Keratinocyte (primary cell): ENCODE results near the gene OSBPL1A. TPM values are rescaled to one million over a fixed set of nuclear protein-coding genes. Genes with fewer than 3 reads are reported as not detected.

Experiments used
- DNase-seq: peaks from one replicate; pipeline ENCODE4 v3.0.0-alpha.2; 2011; ENCODE audit warnings: low read depth, missing footprints, low spot score
- FAIRE-seq: peaks from 2 replicates; lab custom pipeline; 2011; peaks lifted over from hg19 to GRCh38; lab: Jason Lieb, UNC
- H2AFZ ChIP-seq: 2 replicates; pipeline ENCODE4 v1.6.0; 2012; ENCODE audit warnings: low read length, control low read depth, inconsistent platforms; ENCODE audit not compliant: control insufficient read depth
- H3K27ac ChIP-seq: 2 replicates; pipeline ENCODE4 v1.5.1; 2011; ENCODE audit warnings: low read length; ENCODE audit not compliant: control insufficient read depth, insufficient read depth
- H3K27me3 ChIP-seq: 3 replicates; pipeline ENCODE4 v1.6.0; 2011; ENCODE audit warnings: low read length; ENCODE audit not compliant: control insufficient read depth, insufficient read depth; ENCODE audit errors: extremely low read depth
- H3K36me3 ChIP-seq, 2 experiments: 2 replicates in 1 of 2; 3 replicates in 1 of 2; pipeline ENCODE4 v1.5.1; 2011; ENCODE audit warnings: low read length in 2 of 2, mild to moderate bottlenecking in 1 of 2; ENCODE audit not compliant: control insufficient read depth in 2 of 2, insufficient read depth in 2 of 2; ENCODE audit errors: extremely low read depth in 1 of 2
- H3K4me1 ChIP-seq: 3 replicates; pipeline ENCODE4 v1.5.1; 2011; ENCODE audit warnings: low read length; ENCODE audit not compliant: control insufficient read depth, insufficient read depth; ENCODE audit errors: extremely low read depth
- H3K4me2 ChIP-seq: 3 replicates; pipeline ENCODE4 v1.6.0; 2011; ENCODE audit warnings: low read depth, low read length; ENCODE audit not compliant: control insufficient read depth, insufficient read depth; ENCODE audit errors: extremely low read depth
- H3K4me3 ChIP-seq, 3 experiments: fragments of 200-600 bp in 1 of 3; sonication (generic) in 1 of 3; 2 replicates in 2 of 3; 3 replicates in 1 of 3; pipeline ENCODE4 v1.5.1; 2011 to 2016; ENCODE audit warnings: low read length in 3 of 3, mild to moderate bottlenecking in 3 of 3, control low read depth in 2 of 3, inconsistent platforms in 1 of 3, low read depth in 1 of 3, mixed read lengths in 1 of 3, mixed run types in 1 of 3, moderate library complexity in 1 of 3; ENCODE audit not compliant: control insufficient read depth in 2 of 3, insufficient read depth in 2 of 3; ENCODE audit errors: extremely low read depth in 1 of 3
- H3K79me2 ChIP-seq: 2 replicates; pipeline ENCODE4 v1.6.0; 2012; ENCODE audit warnings: low read length; ENCODE audit not compliant: control insufficient read depth, insufficient read depth
- H3K9ac ChIP-seq: 3 replicates; pipeline ENCODE4 v1.6.0; 2011; ENCODE audit warnings: low read length; ENCODE audit not compliant: control insufficient read depth, insufficient read depth; ENCODE audit errors: extremely low read depth
- H3K9me1 ChIP-seq: 3 replicates; pipeline ENCODE4 v1.6.0; 2011; ENCODE audit warnings: low read length; ENCODE audit not compliant: control insufficient read depth, insufficient read depth; ENCODE audit errors: extremely low read depth
- H3K9me3 ChIP-seq: 2 replicates; pipeline ENCODE4 v1.5.1; 2012; ENCODE audit warnings: low read depth, low read length; ENCODE audit not compliant: control insufficient read depth
- H4K20me1 ChIP-seq: 3 replicates; pipeline ENCODE4 v1.6.0; 2011; ENCODE audit warnings: low read length; ENCODE audit not compliant: control insufficient read depth, insufficient read depth; ENCODE audit errors: extremely low read depth
- EZH2 ChIP-seq: IDR thresholded peaks from one replicate; pipeline ENCODE4 v1.6.1; 2012; ENCODE audit warnings: inconsistent platforms, mild to moderate bottlenecking, low read length, moderate library complexity
- dilution Hi-C: fragments of 300-500 bp; cut with MboI; formaldehyde crosslinking; loops from one replicate; pipeline ENCODE4 v1.7.0; 2020; ENCODE audit warnings: low sequenced_read_pairs; ENCODE audit not compliant: extremely low pct_ligation_motif_present
- polyA plus RNA-seq, 5 experiments: library from polyadenylated mRNA; depleted of rRNA in 3 of 5; stranded (reverse) in 3 of 5; stranded (forward) in 1 of 5; unstranded in 1 of 5; fragments of >200 nt; gene quantifications; 1 replicate in 1 of 5; 2 replicates in 3 of 5; 3 replicates in 1 of 5; pipeline versions ENCODE4 v1.2.1 to v1.2.3, GENCODE V29; 2011 to 2012; ENCODE audit warnings: missing spikeins in 2 of 5, low read depth in 1 of 5, low replicate concordance in 1 of 5
- TF ChIP-seq, protein P1 (sequence below), 3 experiments: IDR thresholded peaks in 1 of 3; conservative IDR thresholded peaks in 1 of 3; optimal IDR thresholded peaks in 1 of 3; 2 replicates in 2 of 3; 3 replicates in 1 of 3; pipeline versions ENCODE3 to v1.5.1; 2011; ENCODE audit warnings: low read length in 3 of 3, mild to moderate bottlenecking in 3 of 3, moderate library complexity in 2 of 3, control low read depth in 1 of 3, inconsistent platforms in 1 of 3; ENCODE audit not compliant: insufficient read depth in 2 of 3; ENCODE audit errors: extremely low read depth in 1 of 3

Gene OSBPL1A
- polyA plus RNA-seq, 1 donor (not counting 4 experiments of a cell fraction or from before 2014, with no cell fraction given), result 17.7 TPM

DNA sequence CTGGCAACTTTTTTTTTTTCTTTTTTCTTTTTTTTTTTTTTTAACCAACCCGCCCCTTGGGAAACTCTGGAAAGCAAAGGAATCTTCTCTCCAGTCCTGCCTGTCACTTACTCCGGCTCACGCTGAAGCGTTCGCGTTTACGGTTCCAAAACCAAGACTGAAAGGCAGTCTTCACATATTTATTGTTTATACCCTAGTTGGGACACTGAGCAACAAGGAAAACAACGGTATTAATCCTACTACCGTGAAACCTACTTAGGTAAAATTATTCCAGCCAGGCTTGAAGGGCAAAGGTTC, 125.4 kb downstream of the OSBPL1A start:
- no peaks in the 10 kb centered on the region for H3K36me3 ChIP-seq
- FAIRE-seq (no peak), DNase-seq (no peak)
- H3K79me2 ChIP-seq, result peaks cover 16% of the 10 kb centered on the region
- peak overlapping the region; percentile 64 for H2AFZ ChIP-seq
- H3K9me3 ChIP-seq, result no peaks in the 10 kb centered on the region
- H3K4me2 ChIP-seq, result peak overlapping the region; percentile 90
- dilution Hi-C loops, result no loop called here
- TF ChIP-seq, protein P1, sequence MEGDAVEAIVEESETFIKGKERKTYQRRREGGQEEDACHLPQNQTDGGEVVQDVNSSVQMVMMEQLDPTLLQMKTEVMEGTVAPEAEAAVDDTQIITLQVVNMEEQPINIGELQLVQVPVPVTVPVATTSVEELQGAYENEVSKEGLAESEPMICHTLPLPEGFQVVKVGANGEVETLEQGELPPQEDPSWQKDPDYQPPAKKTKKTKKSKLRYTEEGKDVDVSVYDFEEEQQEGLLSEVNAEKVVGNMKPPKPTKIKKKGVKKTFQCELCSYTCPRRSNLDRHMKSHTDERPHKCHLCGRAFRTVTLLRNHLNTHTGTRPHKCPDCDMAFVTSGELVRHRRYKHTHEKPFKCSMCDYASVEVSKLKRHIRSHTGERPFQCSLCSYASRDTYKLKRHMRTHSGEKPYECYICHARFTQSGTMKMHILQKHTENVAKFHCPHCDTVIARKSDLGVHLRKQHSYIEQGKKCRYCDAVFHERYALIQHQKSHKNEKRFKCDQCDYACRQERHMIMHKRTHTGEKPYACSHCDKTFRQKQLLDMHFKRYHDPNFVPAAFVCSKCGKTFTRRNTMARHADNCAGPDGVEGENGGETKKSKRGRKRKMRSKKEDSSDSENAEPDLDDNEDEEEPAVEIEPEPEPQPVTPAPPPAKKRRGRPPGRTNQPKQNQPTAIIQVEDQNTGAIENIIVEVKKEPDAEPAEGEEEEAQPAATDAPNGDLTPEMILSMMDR (optimal IDR thresholded peaks at IDR 0.05 in 1 of 3, IDR thresholded peaks at IDR 0.05 in 1 of 3, conservative IDR thresholded peaks at IDR 0.05 in 1 of 3; ENCODE audit: extremely low read depth in 1 of 3, insufficient read depth in 2 of 3, low read length in 3 of 3), result no peak
- no peak for TF ChIP-seq EZH2
- H3K27ac ChIP-seq, result peak overlapping the region; percentile 69
- H3K4me3 ChIP-seq, result peak overlapping the region; percentile 72 to 91 (median 75)
- no peaks in the 10 kb centered on the region for H3K9me1 ChIP-seq
- no peaks in the 10 kb centered on the region for H3K27me3 ChIP-seq
- peak overlapping the region; percentile 83 for H3K9ac ChIP-seq
- H3K4me1 ChIP-seq, result peaks cover 33% of the 10 kb centered on the region
- no peaks in the 10 kb centered on the region for H4K20me1 ChIP-seq

DNA sequence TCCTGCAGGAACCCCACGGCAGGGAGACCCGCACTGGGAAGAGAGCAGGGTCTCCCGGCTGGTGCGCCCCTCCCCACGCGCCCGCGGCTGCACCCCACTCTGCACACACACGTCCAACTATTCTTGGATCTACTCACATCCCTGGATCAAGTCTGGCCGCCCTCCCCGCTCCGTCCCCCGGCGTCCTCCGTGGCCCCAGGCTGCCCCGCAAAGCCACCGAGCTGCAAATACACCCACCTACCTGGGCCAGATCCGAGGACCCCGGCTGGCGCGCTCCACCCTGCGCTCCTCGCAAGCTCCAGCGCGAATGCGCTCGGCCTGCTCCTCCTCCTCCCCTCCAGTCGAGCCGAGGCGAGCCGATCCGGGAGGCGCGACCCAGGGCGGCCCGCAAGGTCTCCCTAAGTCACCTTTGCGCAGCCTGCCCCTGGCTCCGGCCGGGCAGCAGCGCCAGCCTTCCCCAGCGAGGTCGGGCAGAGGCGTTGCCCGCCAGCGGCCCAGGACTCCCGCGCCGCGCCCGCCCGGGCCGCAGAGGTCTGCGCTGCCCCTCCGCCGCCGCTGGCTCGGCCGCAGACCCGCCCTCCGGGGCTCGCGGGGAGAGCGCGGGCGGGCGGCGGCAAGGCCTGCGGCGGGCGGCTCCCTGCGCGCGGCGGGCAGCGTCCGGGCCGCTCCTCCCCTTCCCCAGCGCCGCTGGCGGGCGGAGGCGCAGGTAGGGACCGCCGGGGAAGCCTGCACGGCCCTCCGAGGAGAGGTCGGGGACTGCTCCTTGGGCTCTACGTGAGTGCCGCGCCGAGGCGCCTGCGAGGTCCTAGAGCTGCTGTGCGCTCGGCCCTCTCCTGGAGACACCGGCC, 126.0 kb downstream of the OSBPL1A start:
- peaks cover 16% of the 10 kb centered on the region for H3K79me2 ChIP-seq
- no peaks in the 10 kb centered on the region for H3K9me3 ChIP-seq
- TF ChIP-seq, protein P1 (optimal IDR thresholded peaks at IDR 0.05 in 1 of 3, IDR thresholded peaks at IDR 0.05 in 1 of 3, conservative IDR thresholded peaks at IDR 0.05 in 1 of 3; ENCODE audit: extremely low read depth in 1 of 3, insufficient read depth in 2 of 3, low read length in 3 of 3), result peak in 1 of 3 experiments; percentile 15
- no peak for TF ChIP-seq EZH2
- no peaks in the 10 kb centered on the region for H3K9me1 ChIP-seq
- peak overlapping the region; percentile 92 for H2AFZ ChIP-seq
- H3K27ac ChIP-seq, result peak overlapping the region; percentile 69
- H3K4me1 ChIP-seq, result peaks cover 33% of the 10 kb centered on the region
- H4K20me1 ChIP-seq, result no peaks in the 10 kb centered on the region
- H3K27me3 ChIP-seq, result no peaks in the 10 kb centered on the region
- FAIRE-seq (no peak), DNase-seq (no peak)
- dilution Hi-C loops, result no loop called here
- H3K4me2 ChIP-seq, result peak overlapping the region; percentile 90
- H3K9ac ChIP-seq, result peak overlapping the region; percentile 83
- no peaks in the 10 kb centered on the region for H3K36me3 ChIP-seq
- H3K4me3 ChIP-seq, result peak overlapping the region; percentile 72 to 91 (median 75)
